Stimulated activated CD8-positive, alpha-beta memory T cell treated with anti-CD3 and anti-CD28 coated beads, Interleukin-12 subunit alpha, Interleukin-12 subunit beta, amount 100 ng/mL, for 4 hours (primary cell): ENCODE measurements around the gene GRM4.

Source experiments
- DNase-seq: peaks from one replicate; pipeline ENCODE4 v3.0.0-alpha.2; 2020; ENCODE audit warnings: low read depth

GRM4 gene

DNA sequence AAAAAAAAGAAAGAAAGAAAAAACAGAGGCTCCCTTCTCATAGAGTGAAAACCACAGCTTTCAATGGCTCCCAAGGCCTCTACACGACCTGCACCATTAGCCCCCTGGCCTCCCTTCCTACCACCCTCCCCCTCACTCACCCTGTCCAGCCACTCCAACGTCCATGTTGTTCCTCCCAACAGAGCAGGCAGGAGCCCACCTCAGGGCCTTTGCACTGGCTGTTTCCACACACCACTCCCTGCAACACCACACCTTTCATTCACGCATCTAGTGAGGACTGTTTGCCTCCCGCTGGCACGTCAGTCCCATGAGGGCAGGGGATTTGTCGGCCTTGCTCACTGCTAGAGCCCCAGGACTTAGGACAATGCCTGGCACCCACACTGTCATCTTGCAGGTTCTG is 39.5 kb downstream of the GRM4 start:
- no peak for DNase-seq

- DNase-seq: no peak
Measured at GRCh38 chr6:34104628-34105027, 41.3 kb downstream of the GRM4 start.

- no peak for DNase-seq
Measured at GRCh38 chr6:34104186-34104585, 41.7 kb downstream of the GRM4 start.

GRCh38 chr6:34103321-34103720 is 42.6 kb downstream of the GRM4 start:
- no peak for DNase-seq

DNA sequence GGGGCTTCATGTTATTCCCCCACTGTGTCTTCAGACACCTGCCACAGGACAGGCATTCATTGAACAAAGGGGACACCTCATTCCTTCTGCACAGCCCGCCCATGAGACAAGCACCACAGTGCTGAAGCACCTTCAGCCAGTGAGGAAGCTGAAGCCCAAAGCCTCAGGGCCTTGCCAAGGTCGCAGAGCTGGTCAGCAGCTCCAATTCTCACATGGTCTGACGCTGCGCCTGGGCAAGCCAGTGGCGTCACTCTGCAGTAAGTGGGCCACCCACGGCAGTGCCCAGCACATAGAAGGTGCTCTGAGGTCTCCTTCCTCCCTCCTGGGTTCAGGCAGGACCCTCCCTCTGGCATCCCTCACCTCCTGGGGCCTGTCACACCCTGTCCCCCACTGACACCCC is 43.2 kb downstream of the GRM4 start:
- DNase-seq: no peak

- no peak for DNase-seq
Measured at GRCh38 chr6:34102099-34102656, 43.7 kb downstream of the GRM4 start.

DNA sequence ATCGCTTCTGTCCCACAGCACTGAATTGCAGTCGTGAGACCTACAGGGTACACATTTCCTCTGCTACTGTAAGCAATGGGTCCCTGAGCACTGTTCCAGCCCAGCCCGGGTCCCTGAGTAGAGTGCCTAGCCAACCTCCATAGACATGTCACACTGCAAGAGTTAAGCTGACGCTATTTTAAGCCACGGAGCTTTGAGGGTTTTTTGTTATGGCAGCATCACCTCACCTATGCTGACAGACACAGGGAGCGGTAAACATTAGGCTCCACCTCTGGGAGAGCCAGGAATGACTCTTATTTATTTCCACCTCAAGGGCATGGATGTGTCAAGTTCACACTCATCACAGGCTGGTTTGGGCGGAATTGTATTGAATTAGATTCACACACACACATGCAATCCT is 45.1 kb downstream of the GRM4 start:
- DNase-seq: no peak

DNA sequence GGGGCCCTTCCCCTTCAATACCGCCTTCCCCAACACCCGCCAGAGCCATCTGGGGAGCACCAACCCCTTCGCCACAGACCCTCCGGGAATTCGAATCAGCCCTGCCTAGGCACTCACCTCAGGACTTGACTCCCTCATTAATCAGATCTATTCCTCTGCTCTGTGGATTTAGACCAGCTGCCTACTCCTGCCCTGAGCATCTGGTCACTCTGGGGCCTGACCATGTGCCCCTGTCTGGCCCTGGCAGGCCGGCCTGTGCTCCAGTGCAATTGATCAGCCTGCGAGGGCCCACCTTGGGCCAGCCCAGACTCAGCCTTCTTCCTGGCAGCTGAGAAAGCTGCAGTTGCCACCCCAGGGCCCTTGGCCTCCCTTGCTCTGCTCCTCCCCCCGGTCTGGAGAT is 46.0 kb downstream of the GRM4 start:
- no peak for DNase-seq

- no peak for DNase-seq
Measured at GRCh38 chr6:34098045-34098936, 47.6 kb downstream of the GRM4 start.

DNA sequence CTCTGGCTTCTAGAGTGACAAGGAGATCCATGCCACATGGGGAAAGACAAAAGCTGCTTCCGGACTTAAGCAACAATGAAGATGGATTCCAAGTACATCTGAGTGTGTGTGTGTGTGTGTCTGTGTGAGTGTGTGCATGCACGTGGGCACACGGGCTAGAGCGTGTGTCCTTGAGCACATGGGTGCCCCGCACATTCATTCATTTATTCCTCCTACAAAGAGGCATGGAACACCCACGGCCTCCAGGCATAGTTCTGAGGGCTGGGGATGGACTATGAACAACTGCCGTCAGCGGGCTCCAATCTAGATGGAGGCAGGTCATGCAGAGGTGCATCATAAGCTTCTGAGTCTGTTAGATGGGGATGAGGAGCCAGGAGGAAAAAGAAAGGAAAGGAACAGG is 49.1 kb downstream of the GRM4 start:
- DNase-seq: no peak

- no peak for DNase-seq
Measured at GRCh38 chr6:34096193-34096592, 49.7 kb downstream of the GRM4 start.

GRCh38 chr6:34095741-34096140 is 50.1 kb downstream of the GRM4 start:
- DNase-seq: no peak

DNA sequence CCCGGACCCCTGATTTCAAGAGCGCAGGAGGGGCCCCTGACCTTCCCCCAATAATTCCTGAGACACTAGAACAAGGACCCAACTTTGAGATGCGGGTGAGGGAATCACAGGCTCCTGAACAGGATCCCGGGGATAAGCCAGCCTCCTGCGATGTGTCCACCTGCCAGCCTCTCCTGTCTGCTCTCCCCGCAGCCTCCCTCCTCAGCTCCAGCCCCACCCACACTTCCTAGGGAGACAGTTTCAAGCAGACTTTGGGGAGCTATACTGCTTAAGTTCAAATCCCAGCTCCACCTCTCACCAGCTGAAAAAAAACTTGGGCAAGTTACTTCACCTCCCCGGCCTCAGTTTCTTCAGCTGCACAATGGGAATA is 50.8 kb downstream of the GRM4 start:
- no peak for DNase-seq

GRCh38 chr6:34094474-34095135 is 51.3 kb downstream of the GRM4 start:
- no peak for DNase-seq

DNA sequence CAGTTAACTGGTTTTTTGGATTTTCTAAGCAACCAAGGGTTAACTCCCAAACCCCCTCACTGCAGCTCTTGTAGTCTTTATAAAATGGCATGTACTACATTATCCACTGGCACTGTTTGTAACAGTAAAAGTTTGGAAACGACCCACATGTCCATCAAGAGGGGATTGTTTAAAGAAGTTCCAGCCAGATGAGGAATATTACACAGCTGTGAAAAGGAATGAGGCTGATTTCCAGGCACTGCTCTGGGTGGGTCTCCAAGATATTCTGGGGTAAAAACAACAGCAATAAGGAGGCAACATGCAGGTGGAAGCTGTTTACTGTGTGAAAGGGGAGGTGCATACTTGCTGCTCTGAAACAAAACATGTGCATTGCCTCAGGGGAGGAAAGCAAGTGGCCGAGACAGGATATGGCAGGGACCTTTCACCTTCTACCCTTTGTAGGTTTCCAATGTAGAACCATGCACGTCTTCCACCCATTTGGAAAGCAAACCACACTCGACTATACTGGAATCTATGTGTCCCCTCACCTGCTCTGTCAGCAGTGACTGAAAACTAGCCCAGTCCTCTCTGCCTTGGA is 51.9 kb downstream of the GRM4 start:
- no peak for DNase-seq

DNA sequence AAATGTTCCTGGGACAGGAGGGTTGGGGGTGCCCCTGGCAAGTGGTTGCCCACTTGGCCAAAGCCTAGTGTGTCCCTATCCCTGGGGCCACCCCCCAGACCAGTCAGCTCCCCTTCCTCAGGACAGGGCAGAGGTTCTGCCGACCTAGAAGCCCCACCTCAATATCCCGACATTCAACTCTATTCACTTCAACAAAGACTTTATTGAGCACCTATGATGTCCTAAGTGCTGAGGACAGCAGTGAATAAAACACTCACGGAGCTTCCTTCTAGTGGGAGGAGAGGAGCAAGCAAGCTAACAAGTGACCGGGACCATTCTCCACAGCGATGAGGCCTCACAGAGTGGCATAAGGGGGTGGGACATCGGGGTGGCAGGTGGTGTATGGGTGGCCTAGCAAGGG is 52.7 kb downstream of the GRM4 start:
- DNase-seq: no peak

GRCh38 chr6:34092631-34093030 is 53.3 kb downstream of the GRM4 start:
- DNase-seq: no peak

DNA sequence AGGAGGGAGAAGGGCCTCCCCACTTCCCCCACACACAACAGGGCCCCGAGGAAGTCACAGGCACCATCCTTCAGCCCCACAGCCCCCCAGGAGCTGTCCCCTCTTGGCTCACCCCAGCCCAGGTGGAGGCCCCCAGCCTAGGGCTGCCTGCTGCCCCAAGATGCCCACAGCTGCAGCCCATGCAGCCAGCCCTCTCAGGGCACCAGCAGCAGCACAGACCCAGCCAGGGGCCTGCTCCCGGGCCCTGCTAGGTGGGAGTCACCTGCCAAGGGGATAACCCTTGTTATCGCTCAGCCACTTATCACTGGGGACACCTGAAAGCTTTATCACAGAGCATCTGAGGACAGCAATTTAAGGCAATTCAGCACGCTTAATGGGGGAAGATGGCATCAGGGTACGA is 55.0 kb downstream of the GRM4 start:
- DNase-seq: no peak

DNA sequence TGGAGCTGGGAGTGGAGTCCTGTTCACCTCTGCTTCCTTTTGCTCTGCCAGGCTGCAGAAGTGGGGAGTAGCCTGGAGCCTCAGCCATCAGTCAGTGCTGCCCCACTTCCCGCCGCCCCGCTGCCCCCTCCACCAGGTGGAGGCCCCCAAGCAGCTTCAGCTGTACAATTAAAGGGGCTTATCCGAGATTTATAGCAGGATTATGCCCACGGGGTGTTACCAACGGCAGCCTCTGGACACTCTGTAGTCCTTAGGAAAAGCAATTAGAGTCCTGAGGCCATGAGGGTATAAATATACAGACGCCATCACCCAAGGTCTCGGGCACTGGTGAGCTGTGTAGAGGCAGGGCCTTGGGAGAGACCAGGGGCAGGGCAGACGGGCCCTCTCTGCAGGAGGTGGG is 55.4 kb downstream of the GRM4 start:
- DNase-seq: no peak

- DNase-seq: no peak
Measured at GRCh38 chr6:34086558-34086957, 59.3 kb downstream of the GRM4 start.

- no peak for DNase-seq
Measured at GRCh38 chr6:34085453-34086170, 60.3 kb downstream of the GRM4 start.

GRCh38 chr6:34084591-34085290 is 61.1 kb downstream of the GRM4 start:
- DNase-seq: no peak
